ENCODE results near the gene GHITM. TPM values are rescaled to one million over a fixed set of nuclear protein-coding genes. Genes with fewer than 3 reads are reported as not detected.

GHITM gene
- total RNA-seq, 1 experiment from 2014 or later, result 127 TPM

- ChIA-PET POLR2A (ENCODE audit: low non-redundant PET) (no interaction called here), CTCF (no interaction called here)
- Histone ChIP-seq H3K27ac (ENCODE audit: low read depth, low read length, poor library complexity, severe bottlenecking) (no peak overlapping the region), H3K4me3 (ENCODE audit: low read depth, low read length, poor library complexity, severe bottlenecking) (no peak overlapping the region), H3K36me3 (ENCODE audit: insufficient read depth, low read length, poor library complexity, severe bottlenecking) (no peaks in the 10 kb centered on the region), H3K27me3 (replicated peaks; ENCODE audit: insufficient read depth, low read depth, low read length, poor library complexity) (no peaks in the 10 kb centered on the region), H3K9me3 (ENCODE audit: low read depth, low read length, poor library complexity, severe bottlenecking) (no peaks in the 10 kb centered on the region), H3K4me1 (ENCODE audit: insufficient read depth, low read length, poor library complexity, severe bottlenecking) (no peaks in the 10 kb centered on the region)
- no peak for DNase-seq (ENCODE audit: low spot score)
- TF ChIP-seq CTCF (conservative IDR thresholded peaks at IDR 0.05; ENCODE audit: low read depth, low read length) (no peak), EZH2 (IDR thresholded peaks at IDR 0.05; ENCODE audit: borderline replicate concordance, low read depth, low read length, poor library complexity, severe bottlenecking) (no peak)
- no TSS peak for BruUV-seq (replicated peaks)
- intact Hi-C loops (cut with micrococcal nuclease; ENCODE audit: unreplicated experiment), result no loop called here
Measured at GRCh38 chr10:84184517-84184916, 45.2 kb downstream of the GHITM start.

GRCh38 chr10:84185526-84186175 is 46.3 kb downstream of the GHITM start:
- Histone ChIP-seq H3K27me3 (replicated peaks; ENCODE audit: insufficient read depth, low read depth, low read length, poor library complexity) (peaks cover 3% of the 10 kb centered on the region), H3K9me3 (ENCODE audit: low read depth, low read length, poor library complexity, severe bottlenecking) (no peaks in the 10 kb centered on the region), H3K36me3 (ENCODE audit: insufficient read depth, low read length, poor library complexity, severe bottlenecking) (no peaks in the 10 kb centered on the region), H3K4me1 (ENCODE audit: insufficient read depth, low read length, poor library complexity, severe bottlenecking) (no peaks in the 10 kb centered on the region), H3K27ac (ENCODE audit: low read depth, low read length, poor library complexity, severe bottlenecking) (no peak overlapping the region), H3K4me3 (ENCODE audit: low read depth, low read length, poor library complexity, severe bottlenecking) (no peak overlapping the region)
- ChIA-PET CTCF (no interaction called here), POLR2A (ENCODE audit: low non-redundant PET) (no interaction called here)
- TF ChIP-seq CTCF (conservative IDR thresholded peaks at IDR 0.05; ENCODE audit: low read depth, low read length) (no peak), EZH2 (IDR thresholded peaks at IDR 0.05; ENCODE audit: borderline replicate concordance, low read depth, low read length, poor library complexity, severe bottlenecking) (no peak)
- intact Hi-C loops (cut with micrococcal nuclease; ENCODE audit: unreplicated experiment), result no loop called here
- DNase-seq (ENCODE audit: low spot score), result no peak
- BruUV-seq (replicated peaks), result no TSS peak

GRCh38 chr10:84188815-84189214 is 49.5 kb downstream of the GHITM start:
- DNase-seq (ENCODE audit: low spot score), result no peak
- Histone ChIP-seq H3K27ac (ENCODE audit: low read depth, low read length, poor library complexity, severe bottlenecking) (no peak overlapping the region), H3K4me1 (ENCODE audit: insufficient read depth, low read length, poor library complexity, severe bottlenecking) (no peaks in the 10 kb centered on the region), H3K36me3 (ENCODE audit: insufficient read depth, low read length, poor library complexity, severe bottlenecking) (no peaks in the 10 kb centered on the region), H3K27me3 (replicated peaks; ENCODE audit: insufficient read depth, low read depth, low read length, poor library complexity) (peaks cover 33% of the 10 kb centered on the region), H3K4me3 (ENCODE audit: low read depth, low read length, poor library complexity, severe bottlenecking) (no peak overlapping the region), H3K9me3 (ENCODE audit: low read depth, low read length, poor library complexity, severe bottlenecking) (no peaks in the 10 kb centered on the region)
- no TSS peak for BruUV-seq (replicated peaks)
- TF ChIP-seq EZH2 (IDR thresholded peaks at IDR 0.05; ENCODE audit: borderline replicate concordance, low read depth, low read length, poor library complexity, severe bottlenecking), result no peak
- no peak for TF ChIP-seq CTCF (conservative IDR thresholded peaks at IDR 0.05; ENCODE audit: low read depth, low read length)
- CTCF ChIA-PET, result no interaction called here
- POLR2A ChIA-PET (ENCODE audit: low non-redundant PET), result no interaction called here
- intact Hi-C loops (cut with micrococcal nuclease; ENCODE audit: unreplicated experiment), result no loop called here
